Hematopoietic multipotent progenitor cell treated with erythropoietin and hydrocortisone succinate and interleukin-3 and kit ligand, for 6 days (in vitro differentiated cells): ENCODE results near the gene MMP23B.
"Not testable (repeated sequence)": the region's sequence is repeated elsewhere in the genome, so short reads cannot be mapped to it uniquely, and the experiment has no call there.

ENCODE experiments used
- DNase-seq: peaks from one replicate; pipeline ENCODE4 v3.0.0-alpha.2; 2015

MMP23B gene

DNA sequence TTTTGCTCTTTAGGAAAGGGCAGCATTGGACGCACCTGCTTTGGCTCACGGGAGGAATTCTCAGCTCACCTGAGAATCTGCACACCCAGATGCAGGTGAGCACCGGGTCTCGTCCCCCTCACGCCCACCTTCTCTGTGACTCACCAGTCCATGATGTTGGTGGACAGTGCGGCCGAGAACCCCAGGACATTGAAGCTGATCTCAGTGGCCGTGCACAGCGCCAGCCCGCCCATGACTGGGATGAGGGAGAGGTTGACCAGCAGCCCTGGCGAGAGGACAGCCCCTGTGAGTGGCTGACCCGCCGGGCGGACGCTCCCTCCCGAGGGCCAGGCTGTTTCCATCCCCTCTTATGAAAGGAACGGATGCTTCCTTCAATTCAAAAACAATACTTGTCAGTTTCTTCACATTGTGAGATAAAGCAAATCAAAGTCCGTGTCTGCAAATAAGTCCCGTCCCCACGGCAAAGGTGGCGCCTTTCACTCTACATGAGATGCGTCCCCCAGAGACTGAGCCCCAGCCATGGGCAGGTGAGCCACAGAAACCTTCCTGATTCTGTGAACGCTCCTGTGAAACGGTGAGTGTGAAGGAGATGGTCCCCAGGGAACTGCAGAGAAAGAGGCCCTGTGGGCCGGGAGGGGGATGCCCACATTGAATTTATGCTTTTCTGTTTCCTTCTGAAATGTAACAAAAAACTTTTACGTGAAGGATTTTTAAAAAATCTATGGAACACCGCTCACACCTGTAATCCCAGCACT is 39.6 kb downstream of the MMP23B start:
- DNase-seq: no peak

DNA sequence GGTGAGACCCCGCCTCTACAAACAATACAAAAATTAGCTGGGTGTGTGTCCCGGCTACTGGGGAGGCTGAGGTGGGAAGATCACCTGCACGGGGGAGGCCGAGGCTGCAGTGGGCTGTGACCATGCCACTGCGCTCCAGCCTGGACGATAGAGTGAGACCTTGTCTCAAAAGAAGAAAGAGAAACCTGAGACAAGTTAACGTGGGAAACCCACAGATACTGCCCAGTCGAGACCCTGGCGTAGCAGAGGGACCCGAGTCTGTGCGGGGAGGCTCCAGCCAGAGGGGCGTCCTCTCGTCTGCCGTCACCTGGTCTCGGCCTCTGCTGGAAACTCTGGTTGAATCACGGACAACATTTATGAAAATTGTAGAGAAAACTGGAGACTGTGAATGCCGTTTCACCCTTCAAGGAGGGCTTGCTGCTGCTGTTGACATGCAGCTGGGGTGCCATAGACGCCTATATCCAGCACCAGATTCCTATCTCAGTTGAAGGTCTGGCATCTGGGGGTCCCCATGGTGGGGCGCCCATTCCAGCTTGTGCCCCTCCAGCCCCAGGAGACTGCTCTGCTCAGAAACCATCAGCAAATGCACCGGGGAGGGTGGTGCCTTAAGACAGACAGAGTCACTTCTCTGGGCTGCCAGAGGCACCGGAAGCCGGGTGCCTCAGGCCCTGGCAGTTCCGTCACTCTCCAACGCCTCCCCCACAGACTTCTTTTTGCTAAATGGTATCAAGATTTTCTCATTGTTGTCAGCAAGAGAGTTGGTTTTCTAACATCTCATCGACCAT is 40.4 kb downstream of the MMP23B start:
- DNase-seq: no peak

DNA sequence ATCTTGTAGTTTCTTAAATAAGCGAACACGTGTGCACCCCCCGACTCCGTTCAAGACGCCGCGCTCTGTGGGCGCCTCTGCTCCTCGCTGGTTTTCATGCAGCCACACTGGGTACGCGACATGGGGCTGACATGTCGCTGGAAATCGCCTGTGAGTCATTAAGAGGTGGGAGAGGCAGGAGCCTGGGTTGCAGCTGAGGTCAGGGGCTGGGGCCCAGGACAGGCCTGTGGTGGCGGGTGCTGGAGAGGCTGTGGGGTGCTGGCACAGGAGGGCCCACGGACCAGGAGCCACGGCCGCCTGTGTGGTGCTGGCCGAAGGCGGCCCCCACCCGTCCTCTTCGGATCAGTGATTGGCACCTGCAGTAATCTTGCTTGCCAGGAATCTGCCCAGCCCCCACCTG is 42.8 kb downstream of the MMP23B start:
- not testable (repeated sequence) for DNase-seq

DNA sequence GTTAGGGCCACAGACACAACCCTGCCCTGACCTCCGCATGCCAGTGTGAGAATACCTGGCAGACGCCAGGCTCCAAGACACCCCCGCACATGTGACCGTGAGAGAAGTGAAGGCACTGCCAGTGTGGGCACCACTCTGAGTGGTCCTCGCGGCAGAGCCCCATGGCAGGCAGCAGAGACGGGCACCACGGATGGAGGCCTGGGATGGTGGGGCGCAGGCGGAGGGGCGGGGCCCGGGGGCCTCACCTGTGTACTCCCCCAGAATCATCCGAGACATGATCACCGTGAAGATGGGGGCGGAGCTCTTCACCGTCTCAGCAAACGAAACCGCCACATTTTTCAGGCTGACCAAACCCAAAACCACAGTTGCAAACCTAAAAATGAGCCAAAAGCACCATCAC is 43.2 kb downstream of the MMP23B start:
- not testable (repeated sequence) for DNase-seq

DNA sequence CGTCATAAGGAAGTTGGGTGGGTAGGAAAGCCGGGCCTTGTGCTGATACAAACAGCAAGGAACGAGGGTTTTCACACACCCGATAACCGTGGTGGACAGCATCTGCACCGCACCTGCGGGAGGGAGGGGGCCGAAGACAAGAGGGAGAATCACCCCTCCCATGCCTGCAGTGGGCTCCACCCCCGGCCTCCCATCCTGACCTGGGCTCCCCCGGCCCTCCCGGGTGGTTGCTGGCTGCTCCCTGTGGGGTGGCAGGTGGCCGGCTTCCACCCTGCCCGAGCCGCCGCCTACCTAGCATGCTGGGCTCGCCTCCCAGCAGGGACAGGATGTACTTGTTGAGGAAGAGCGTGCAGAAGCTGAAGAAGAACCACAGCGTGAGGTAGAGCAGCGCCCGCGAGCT is 44.1 kb downstream of the MMP23B start:
- DNase-seq: not testable (repeated sequence)

DNA sequence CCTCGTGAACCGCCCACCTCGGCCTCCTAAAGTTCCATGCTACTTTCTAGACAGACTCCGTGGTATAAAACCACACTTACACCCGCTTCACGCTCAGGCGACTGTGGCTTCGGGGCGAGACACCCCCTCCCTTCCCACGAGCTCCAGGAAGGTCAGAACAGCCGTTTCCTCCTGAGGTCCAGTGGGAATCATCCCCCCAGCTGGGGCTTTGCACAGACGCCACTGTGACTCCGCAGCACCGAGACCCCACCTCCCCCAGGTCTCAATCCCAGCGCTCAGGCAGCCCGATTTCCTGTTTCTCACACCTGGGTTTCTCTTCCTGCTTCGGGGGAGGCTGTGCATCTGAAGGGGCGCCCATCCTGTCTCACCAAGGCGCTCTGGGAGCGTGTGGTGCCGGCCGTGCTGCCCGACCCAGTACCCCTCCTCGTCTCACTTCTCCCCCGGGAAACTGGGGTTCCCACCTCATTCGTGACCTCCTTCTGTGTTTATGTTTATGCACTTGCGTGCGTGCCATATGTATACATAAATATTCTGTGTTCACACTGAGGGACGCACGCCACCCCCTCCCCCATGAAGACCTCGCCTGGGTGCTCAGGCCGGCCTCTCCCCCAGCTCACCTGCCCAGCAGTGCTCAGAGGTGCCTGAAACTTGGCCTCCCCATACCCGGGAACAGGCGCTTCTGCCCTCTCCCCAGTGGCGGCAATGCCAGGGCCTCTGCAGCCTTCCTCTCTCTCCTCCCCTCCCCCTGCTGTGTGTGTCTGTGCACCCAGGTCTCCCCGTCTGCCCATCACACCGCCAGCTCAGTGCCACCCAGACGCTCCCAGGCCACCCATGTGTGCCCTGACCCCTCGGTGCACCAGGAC is 46.0 kb downstream of the MMP23B start:
- no peak for DNase-seq

DNA sequence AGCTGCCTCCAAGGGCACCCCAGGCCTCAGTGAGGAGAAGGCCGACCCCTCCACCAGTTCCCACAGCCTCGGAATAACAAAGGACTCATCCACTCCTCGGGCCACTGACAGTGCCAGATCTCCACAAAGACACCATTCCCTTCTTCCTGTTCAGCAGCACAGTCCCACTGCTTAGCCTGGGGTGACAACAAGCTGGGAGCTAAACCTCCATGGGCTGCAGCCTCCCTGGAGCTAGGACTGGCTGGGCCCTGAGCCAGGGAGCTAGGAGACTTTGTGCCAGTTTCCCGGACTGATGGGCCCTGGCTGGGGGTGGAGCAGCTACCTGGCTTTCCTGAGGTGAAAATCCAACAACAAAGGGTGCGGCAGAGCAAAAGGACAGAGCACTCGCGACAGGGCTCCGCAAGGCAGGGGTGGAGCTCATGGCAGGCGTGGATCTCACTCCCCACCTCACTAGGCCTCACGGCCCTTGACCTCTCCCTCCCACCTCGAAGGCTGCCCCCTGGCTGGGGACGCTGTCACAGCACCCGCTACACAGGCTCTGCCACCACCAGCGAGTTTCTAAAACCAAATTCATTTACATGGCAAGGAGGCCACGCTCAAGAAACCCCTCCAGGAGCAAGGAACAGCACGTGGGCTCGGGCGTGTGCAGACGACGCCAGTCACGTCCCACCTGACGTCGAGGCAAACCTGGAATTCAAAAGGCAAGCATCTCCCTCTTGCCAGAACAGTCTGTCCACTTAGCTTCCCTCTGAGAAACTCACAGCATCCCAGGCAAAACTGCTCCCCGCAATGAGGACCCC is 46.8 kb downstream of the MMP23B start:
- peak; percentile 44 for DNase-seq

DNA sequence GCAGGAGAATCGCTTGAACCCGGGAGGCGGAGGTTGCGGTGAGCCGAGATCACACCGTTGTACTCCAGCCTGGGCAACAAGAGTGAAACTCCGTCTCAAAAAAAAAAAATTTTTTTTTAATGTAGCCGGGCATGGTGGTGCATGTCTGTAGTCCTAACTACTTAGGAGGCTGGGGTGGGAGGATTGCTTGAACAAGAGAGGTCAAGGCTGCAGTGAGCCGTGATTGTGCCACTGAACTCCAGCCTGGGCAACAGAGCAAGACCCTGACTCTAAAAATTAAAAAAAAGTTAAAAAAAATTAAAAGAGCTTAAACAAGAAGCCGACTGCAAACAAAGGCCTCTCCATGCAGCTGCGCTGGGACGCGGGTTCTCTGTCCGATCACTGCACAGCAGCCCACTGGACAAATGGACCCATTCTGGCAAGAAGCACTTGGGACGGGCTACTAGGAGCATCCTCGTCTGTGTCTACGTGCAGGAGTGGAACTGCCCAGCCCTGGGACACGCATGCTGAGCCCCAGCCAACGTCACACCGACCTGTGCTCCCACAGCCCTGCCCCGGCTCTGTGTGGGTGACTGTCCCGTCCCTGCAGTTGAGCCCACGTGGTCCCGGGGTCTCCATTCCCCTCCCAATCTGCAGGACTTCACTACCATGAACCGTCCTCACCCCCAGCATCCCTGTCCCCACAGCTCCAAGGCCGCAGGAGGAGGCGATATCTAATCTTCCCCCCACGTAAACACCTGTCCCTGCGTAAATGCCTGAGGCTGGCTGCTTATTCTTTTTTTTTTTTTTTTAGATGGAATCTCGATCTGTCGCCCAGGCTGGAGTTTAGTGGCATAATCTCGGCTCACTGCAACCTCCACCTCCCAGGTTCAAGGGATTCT is 48.3 kb downstream of the MMP23B start:
- no peak for DNase-seq

DNA sequence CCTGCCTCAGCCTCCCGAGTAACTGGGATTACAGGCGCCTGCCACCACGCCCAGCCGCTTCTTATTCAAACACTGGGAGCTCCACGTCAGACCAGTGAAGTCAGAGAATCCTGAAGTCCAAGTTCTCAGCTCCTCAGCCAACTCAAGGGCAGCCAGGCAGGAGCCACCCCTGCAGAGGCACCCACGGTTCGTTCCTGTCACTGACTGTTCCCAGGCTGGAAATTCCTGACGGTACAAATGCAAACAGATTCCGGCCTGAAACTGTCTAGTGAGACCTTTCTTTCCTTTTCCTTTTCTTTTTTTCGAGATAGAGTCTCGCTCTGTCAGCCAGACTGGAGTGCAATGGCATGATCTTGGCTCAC is 48.9 kb downstream of the MMP23B start:
- no peak for DNase-seq

DNA sequence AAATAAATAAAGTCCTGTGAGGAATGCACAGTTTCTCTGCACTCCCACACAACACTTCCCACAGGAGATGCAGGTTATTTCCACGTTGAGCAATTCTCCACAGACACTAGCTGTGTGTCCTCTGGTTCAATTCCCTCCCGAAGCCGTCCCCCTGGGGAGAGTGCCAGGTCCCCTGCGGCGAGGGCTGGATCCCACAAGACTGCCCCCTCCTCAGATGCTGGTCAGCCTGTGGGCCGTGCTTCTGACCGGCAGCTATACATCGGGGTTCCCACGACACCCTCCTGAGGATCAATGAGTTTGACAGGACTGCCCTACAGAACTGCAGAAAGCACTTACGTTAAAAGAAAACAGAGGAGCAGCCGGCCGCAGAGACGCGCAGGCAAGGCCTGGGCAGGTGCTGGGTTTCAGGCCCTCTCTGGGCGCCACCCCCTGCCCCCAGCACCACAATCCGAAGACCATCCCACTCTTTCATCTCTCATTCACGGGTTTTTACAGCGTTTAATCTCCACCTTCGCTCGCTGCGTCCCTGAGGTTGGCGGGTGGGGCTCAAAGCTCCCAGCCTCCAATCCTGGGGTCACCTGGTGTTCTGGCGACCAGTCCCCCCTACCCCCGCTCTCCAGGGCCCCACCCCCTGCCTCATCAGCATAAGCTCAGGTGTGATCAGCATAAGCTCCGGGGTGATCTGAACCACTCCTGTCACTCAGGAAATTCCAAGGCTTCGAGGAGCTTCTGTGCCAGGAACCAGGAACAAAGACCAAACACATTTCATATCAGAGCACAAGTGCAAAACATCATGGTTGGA is 51.3 kb downstream of the MMP23B start:
- DNase-seq: no peak
